HCT116 (cell line): ENCODE measurements around the gene MAP3K5.

Experiments
- CTCF ChIP-seq, 3 experiments: fragments of 200-600 bp in 1 of 3; sonication (generic) in 1 of 3; IDR thresholded peaks in 2 of 3; conservative IDR thresholded peaks in 1 of 3; 2 replicates each; pipeline ENCODE4 v1.5.1; 2012 to 2017; ENCODE audit warnings: low read depth in 2 of 3, low read length in 2 of 3, antibody characterized with exemption in 1 of 3, borderline replicate concordance in 1 of 3, control low read depth in 1 of 3, mild to moderate bottlenecking in 1 of 3, mixed read lengths in 1 of 3, mixed run types in 1 of 3, moderate library complexity in 1 of 3; ENCODE audit not compliant: insufficient read depth in 1 of 3
- EGR1 ChIP-seq: IDR thresholded peaks from 2 replicates; pipeline ENCODE4 v1.6.1; 2012; ENCODE audit warnings: low read depth
- EZH2 ChIP-seq: fragments of 200-600 bp; sonication (generic); IDR thresholded peaks from 2 replicates; pipeline ENCODE4 v1.6.1; 2017; ENCODE audit warnings: antibody characterized with exemption, mixed run types
- POLR2A ChIP-seq: IDR thresholded peaks from 2 replicates; pipeline ENCODE4 v1.7.0; 2011; ENCODE audit warnings: borderline replicate concordance; ENCODE audit not compliant: insufficient read depth, insufficient read length; ENCODE audit errors: extremely low read depth
- POLR2AphosphoS5 ChIP-seq: IDR thresholded peaks from 2 replicates; pipeline ENCODE4 v1.6.1; 2011; ENCODE audit warnings: mild to moderate bottlenecking, low read depth, low read length, moderate library complexity
- REST ChIP-seq: IDR thresholded peaks from 2 replicates; pipeline ENCODE4 v1.6.1; 2012; ENCODE audit warnings: low read depth

GRCh38 chr6:136693090-136693489, 99.2 kb downstream of the MAP3K5 start:
- TF ChIP-seq CTCF (IDR thresholded peaks at IDR 0.05 in 2 of 3, conservative IDR thresholded peaks at IDR 0.05 in 1 of 3; ENCODE audit: borderline replicate concordance in 1 of 3, insufficient read depth in 1 of 3, low read depth in 2 of 3, low read length in 2 of 3) (no peak), POLR2A (no peak), EZH2 (no peak), POLR2AphosphoS5 (no peak), EGR1 (no peak), REST (no peak)
